HEK293 (cell line): ENCODE measurements around the gene PDCL2.
A peak's percentile ranks its signal among the peaks of the same experiment; 100 is the strongest.

Experiments
- AEBP2 ChIP-seq: fragments of 450-650 bp; formaldehyde crosslinking; IDR thresholded peaks from 2 replicates; pipeline ENCODE4 v1.5.1; 2016; ENCODE audit warnings: missing biosample characterization, missing genetic modification characterization, borderline replicate concordance
- EGR2 ChIP-seq: fragments of 450-650 bp; formaldehyde crosslinking; IDR thresholded peaks from 2 replicates; pipeline ENCODE4 v1.5.1; 2016; ENCODE audit warnings: low read depth, missing biosample characterization, missing genetic modification characterization
- FEZF1 ChIP-seq: fragments of 450-650 bp; formaldehyde crosslinking; IDR thresholded peaks from 2 replicates; pipeline ENCODE4 v1.5.1; 2016; ENCODE audit warnings: missing biosample characterization, missing genetic modification characterization
- GFI1B ChIP-seq: fragments of 450-650 bp; formaldehyde crosslinking; IDR thresholded peaks from 2 replicates; pipeline ENCODE4 v1.5.1; 2016; ENCODE audit warnings: missing biosample characterization, missing genetic modification characterization
- PRDM2 ChIP-seq: fragments of 450-650 bp; formaldehyde crosslinking; IDR thresholded peaks from 2 replicates; pipeline ENCODE4 v1.5.1; 2016; ENCODE audit warnings: missing biosample characterization, missing genetic modification characterization, borderline replicate concordance
- REPIN1 ChIP-seq: fragments of 450-650 bp; formaldehyde crosslinking; IDR thresholded peaks from 2 replicates; pipeline ENCODE4 v1.5.1; 2017; ENCODE audit warnings: missing biosample characterization, missing genetic modification characterization, low read depth
- SCRT1 ChIP-seq: fragments of 450-650 bp; formaldehyde crosslinking; IDR thresholded peaks from 2 replicates; pipeline ENCODE4 v1.5.1; 2016; ENCODE audit warnings: missing biosample characterization, missing genetic modification characterization, borderline replicate concordance
- SETDB1 ChIP-seq: IDR thresholded peaks from one replicate; pipeline ENCODE4 v1.6.1; 2017; ENCODE audit warnings: mild to moderate bottlenecking, low read length, moderate library complexity, mixed read lengths; ENCODE audit not compliant: insufficient read length
- SP2 ChIP-seq: fragments of 450-650 bp; formaldehyde crosslinking; IDR thresholded peaks from 2 replicates; pipeline ENCODE4 v1.5.1; 2016; ENCODE audit warnings: missing biosample characterization, missing genetic modification characterization
- ZFP37 ChIP-seq: fragments of 450-650 bp; formaldehyde crosslinking; IDR thresholded peaks from 2 replicates; pipeline ENCODE4 v1.5.1; 2016; ENCODE audit warnings: missing biosample characterization, missing genetic modification characterization
- ZNF140 ChIP-seq: fragments of 450-650 bp; formaldehyde crosslinking; IDR thresholded peaks from 2 replicates; pipeline ENCODE4 v1.5.1; 2016; ENCODE audit warnings: missing biosample characterization, missing genetic modification characterization
- ZNF146 ChIP-seq: fragments of 450-650 bp; formaldehyde crosslinking; IDR thresholded peaks from 2 replicates; pipeline ENCODE4 v1.5.1; 2016; ENCODE audit warnings: missing biosample characterization, missing genetic modification characterization
- ZNF155 ChIP-seq: fragments of 450-650 bp; formaldehyde crosslinking; IDR thresholded peaks from 2 replicates; pipeline ENCODE4 v1.5.1; 2016; ENCODE audit warnings: missing biosample characterization, missing genetic modification characterization
- ZNF175 ChIP-seq: fragments of 450-650 bp; formaldehyde crosslinking; IDR thresholded peaks from 2 replicates; pipeline ENCODE4 v1.5.1; 2016; ENCODE audit warnings: missing biosample characterization, missing genetic modification characterization
- ZNF19 ChIP-seq: fragments of 450-650 bp; formaldehyde crosslinking; IDR thresholded peaks from 2 replicates; pipeline ENCODE4; 2016; ENCODE audit warnings: missing biosample characterization, missing genetic modification characterization, low read depth
- ZNF324 ChIP-seq: fragments of 450-650 bp; formaldehyde crosslinking; IDR thresholded peaks from 2 replicates; pipeline ENCODE4 v1.5.1; 2016; ENCODE audit warnings: missing biosample characterization, missing genetic modification characterization
- ZNF350 ChIP-seq: fragments of 450-650 bp; formaldehyde crosslinking; IDR thresholded peaks from 2 replicates; pipeline ENCODE4 v1.5.0; 2017; ENCODE audit warnings: missing biosample characterization, mild to moderate bottlenecking, missing genetic modification characterization
- ZNF391 ChIP-seq: fragments of 450-650 bp; formaldehyde crosslinking; IDR thresholded peaks from 2 replicates; pipeline ENCODE4 v1.5.1; 2016; ENCODE audit warnings: low read depth, missing biosample characterization, missing genetic modification characterization, borderline replicate concordance
- ZNF433 ChIP-seq: fragments of 450-650 bp; formaldehyde crosslinking; IDR thresholded peaks from 2 replicates; pipeline ENCODE4 v1.5.1; 2016; ENCODE audit warnings: missing biosample characterization, missing genetic modification characterization, low read depth
- ZNF473 ChIP-seq: fragments of 450-650 bp; formaldehyde crosslinking; IDR thresholded peaks from 2 replicates; pipeline ENCODE4 v1.5.1; 2017; ENCODE audit warnings: missing biosample characterization, missing genetic modification characterization
- ZNF501 ChIP-seq: fragments of 450-650 bp; formaldehyde crosslinking; IDR thresholded peaks from 2 replicates; pipeline ENCODE4 v1.5.1; 2016; ENCODE audit warnings: missing biosample characterization, missing genetic modification characterization
- ZNF530 ChIP-seq: fragments of 450-650 bp; formaldehyde crosslinking; IDR thresholded peaks from 2 replicates; pipeline ENCODE4 v1.5.1; 2016; ENCODE audit warnings: low read depth, missing biosample characterization, missing genetic modification characterization
- ZNF561 ChIP-seq: fragments of 450-650 bp; IDR thresholded peaks from 2 replicates; pipeline ENCODE4 v1.5.1; 2018; ENCODE audit warnings: missing biosample characterization, missing genetic modification characterization, borderline replicate concordance
- ZNF776 ChIP-seq: fragments of 450-650 bp; formaldehyde crosslinking; IDR thresholded peaks from 2 replicates; pipeline ENCODE4 v1.5.0; 2017; ENCODE audit warnings: missing biosample characterization, missing genetic modification characterization, borderline replicate concordance
- ZNF791 ChIP-seq: fragments of 450-650 bp; formaldehyde crosslinking; IDR thresholded peaks from 2 replicates; pipeline ENCODE4 v1.5.1; 2016; ENCODE audit warnings: missing biosample characterization, missing genetic modification characterization
- ZSCAN16 ChIP-seq: fragments of 450-650 bp; formaldehyde crosslinking; IDR thresholded peaks from 2 replicates; pipeline ENCODE4 v1.5.1; 2016; ENCODE audit warnings: missing biosample characterization, missing genetic modification characterization
- TF ChIP-seq, protein P1 (sequence below): fragments of 450-650 bp; formaldehyde crosslinking; IDR thresholded peaks from 2 replicates; pipeline ENCODE4 v1.5.1; 2016; ENCODE audit warnings: missing biosample characterization, missing genetic modification characterization
- TF ChIP-seq, protein P2 (sequence below): sonication (generic); formaldehyde crosslinking; IDR thresholded peaks from 2 replicates; pipeline ENCODE4 v1.8.1; 2022; ENCODE audit warnings: mild to moderate bottlenecking, moderate library complexity, missing genetic modification reagents
- TF ChIP-seq, protein P3 (sequence below): fragments of 450-650 bp; formaldehyde crosslinking; IDR thresholded peaks from 2 replicates; pipeline ENCODE4 v1.5.1; 2017; ENCODE audit warnings: missing biosample characterization, missing genetic modification characterization

PDCL2 gene

GRCh38 chr4:55545151-55545550 lies 46.9 kb downstream of the PDCL2 start (continued):
- TF ChIP-seq ZNF791 (no peak), ZSCAN16 (no peak), FEZF1 (tag by site-specific recombination) (no peak), ZNF324 (tag by site-specific recombination) (no peak), ZNF146 (no peak), SCRT1 (tag by site-specific recombination) (peak; percentile 73), ZNF561 (tag by site-specific recombination) (no peak), SETDB1 (no peak), ZNF19 (no peak), ZNF175 (tag by site-specific recombination) (no peak), ZNF155 (no peak), GFI1B (tag by site-specific recombination) (peak; percentile 70), ZNF433 (tag by site-specific recombination) (no peak), ZNF473 (tag by site-specific recombination) (no peak), ZNF350 (tag by site-specific recombination) (no peak), ZNF501 (tag by site-specific recombination) (no peak), PRDM2 (tag by site-specific recombination) (no peak), EGR2 (no peak), ZNF530 (tag by site-specific recombination) (no peak), ZNF140 (no peak), ZFP37 (no peak), AEBP2 (tag by site-specific recombination) (no peak), REPIN1 (no peak), ZNF776 (tag by site-specific recombination) (no peak), ZNF391 (tag by site-specific recombination) (no peak), SP2 (no peak)
- TF ChIP-seq, protein P1, sequence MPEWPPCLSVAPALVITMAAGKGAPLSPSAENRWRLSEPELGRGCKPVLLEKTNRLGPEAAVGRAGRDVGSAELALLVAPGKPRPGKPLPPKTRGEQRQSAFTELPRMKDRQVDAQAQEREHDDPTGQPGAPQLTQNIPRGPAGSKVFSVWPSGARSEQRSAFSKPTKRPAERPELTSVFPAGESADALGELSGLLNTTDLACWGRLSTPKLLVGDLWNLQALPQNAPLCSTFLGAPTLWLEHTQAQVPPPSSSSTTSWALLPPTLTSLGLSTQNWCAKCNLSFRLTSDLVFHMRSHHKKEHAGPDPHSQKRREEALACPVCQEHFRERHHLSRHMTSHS (tag by site-specific recombination): no peak
- TF ChIP-seq, protein P2, sequence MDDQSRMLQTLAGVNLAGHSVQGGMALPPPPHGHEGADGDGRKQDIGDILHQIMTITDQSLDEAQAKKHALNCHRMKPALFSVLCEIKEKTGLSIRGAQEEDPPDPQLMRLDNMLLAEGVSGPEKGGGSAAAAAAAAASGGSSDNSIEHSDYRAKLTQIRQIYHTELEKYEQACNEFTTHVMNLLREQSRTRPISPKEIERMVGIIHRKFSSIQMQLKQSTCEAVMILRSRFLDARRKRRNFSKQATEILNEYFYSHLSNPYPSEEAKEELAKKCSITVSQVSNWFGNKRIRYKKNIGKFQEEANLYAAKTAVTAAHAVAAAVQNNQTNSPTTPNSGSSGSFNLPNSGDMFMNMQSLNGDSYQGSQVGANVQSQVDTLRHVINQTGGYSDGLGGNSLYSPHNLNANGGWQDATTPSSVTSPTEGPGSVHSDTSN: no peak
- TF ChIP-seq, protein P3, sequence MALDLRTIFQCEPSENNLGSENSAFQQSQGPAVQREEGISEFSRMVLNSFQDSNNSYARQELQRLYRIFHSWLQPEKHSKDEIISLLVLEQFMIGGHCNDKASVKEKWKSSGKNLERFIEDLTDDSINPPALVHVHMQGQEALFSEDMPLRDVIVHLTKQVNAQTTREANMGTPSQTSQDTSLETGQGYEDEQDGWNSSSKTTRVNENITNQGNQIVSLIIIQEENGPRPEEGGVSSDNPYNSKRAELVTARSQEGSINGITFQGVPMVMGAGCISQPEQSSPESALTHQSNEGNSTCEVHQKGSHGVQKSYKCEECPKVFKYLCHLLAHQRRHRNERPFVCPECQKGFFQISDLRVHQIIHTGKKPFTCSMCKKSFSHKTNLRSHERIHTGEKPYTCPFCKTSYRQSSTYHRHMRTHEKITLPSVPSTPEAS (tag by site-specific recombination): no peak
